ENCODE data around the gene FLOT2.
"Not testable (repeated sequence)": the region's sequence is repeated elsewhere in the genome, so short reads cannot be mapped to it uniquely, and the experiment has no call there.

FLOT2 gene

GRCh38 chr17:28937044-28937729 lies 39.7 kb upstream of the FLOT2 start:
- H3K27me3 ChIP-seq (ENCODE audit: control insufficient read depth, insufficient read depth, low read length), result no peaks in the 10 kb centered on the region
- no peaks in the 10 kb centered on the region for H3K36me3 ChIP-seq (ENCODE audit: control insufficient read depth, insufficient read depth, low read length)
- TF ChIP-seq CTCF (IDR thresholded peaks at IDR 0.05), result no peak
- no peak overlapping the region for H2AFZ ChIP-seq
- no peak overlapping the region for H3K27ac ChIP-seq
- H3K4me1 ChIP-seq, result peaks cover 26% of the 10 kb centered on the region
- no peak overlapping the region for H3K4me3 ChIP-seq (ENCODE audit: low read depth, low read length)
- H3K79me2 ChIP-seq, result peaks cover 86% of the 10 kb centered on the region
- no peak overlapping the region for H3K9ac ChIP-seq
- no peaks in the 10 kb centered on the region for H3K9me3 ChIP-seq (ENCODE audit: control insufficient read depth, low read length)
- H3K4me2 ChIP-seq (ENCODE audit: low read length), result peak overlapping the region; percentile 15

- no peak overlapping the region for H3K4me3 ChIP-seq (ENCODE audit: low read depth, low read length)
- no peaks in the 10 kb centered on the region for H3K9me3 ChIP-seq (ENCODE audit: control insufficient read depth, low read length)
- H3K9ac ChIP-seq, result no peak overlapping the region
- peaks cover 85% of the 10 kb centered on the region for H3K79me2 ChIP-seq
- H3K27me3 ChIP-seq (ENCODE audit: control insufficient read depth, insufficient read depth, low read length), result no peaks in the 10 kb centered on the region
- no peaks in the 10 kb centered on the region for H3K36me3 ChIP-seq (ENCODE audit: control insufficient read depth, insufficient read depth, low read length)
- no peak for TF ChIP-seq CTCF (IDR thresholded peaks at IDR 0.05)
- no peak overlapping the region for H2AFZ ChIP-seq
- peaks cover 26% of the 10 kb centered on the region for H3K4me1 ChIP-seq
- no peak overlapping the region for H3K27ac ChIP-seq
- no peak overlapping the region for H3K4me2 ChIP-seq (ENCODE audit: low read length)
Observed at GRCh38 chr17:28935744-28936460, 38.4 kb upstream of the FLOT2 start.

- H3K27me3 ChIP-seq (ENCODE audit: control insufficient read depth, insufficient read depth, low read length); H3K4me3 ChIP-seq (ENCODE audit: low read depth, low read length); H3K36me3 ChIP-seq (ENCODE audit: control insufficient read depth, insufficient read depth, low read length); H3K9me3 ChIP-seq (ENCODE audit: control insufficient read depth, low read length); H3K9ac ChIP-seq; H3K27ac ChIP-seq; H3K4me2 ChIP-seq (ENCODE audit: low read length); H2AFZ ChIP-seq: not testable (repeated sequence)
- peaks cover 86% of the 10 kb centered on the region for H3K79me2 ChIP-seq
- peaks cover 26% of the 10 kb centered on the region for H3K4me1 ChIP-seq
Observed at GRCh38 chr17:28934508-28934907, 37.0 kb upstream of the FLOT2 start.

- H3K4me3 ChIP-seq (ENCODE audit: low read depth, low read length), result no peak overlapping the region
- no peak for TF ChIP-seq CTCF (IDR thresholded peaks at IDR 0.05)
- H3K36me3 ChIP-seq (ENCODE audit: control insufficient read depth, insufficient read depth, low read length), result no peaks in the 10 kb centered on the region
- H3K9ac ChIP-seq, result no peak overlapping the region
- no peak overlapping the region for H2AFZ ChIP-seq
- peaks cover 72% of the 10 kb centered on the region for H3K79me2 ChIP-seq
- no peak overlapping the region for H3K27ac ChIP-seq
- no peaks in the 10 kb centered on the region for H3K27me3 ChIP-seq (ENCODE audit: control insufficient read depth, insufficient read depth, low read length)
- no peaks in the 10 kb centered on the region for H3K9me3 ChIP-seq (ENCODE audit: control insufficient read depth, low read length)
- H3K4me1 ChIP-seq, result peaks cover 6% of the 10 kb centered on the region
- H3K4me2 ChIP-seq (ENCODE audit: low read length), result no peak overlapping the region
Observed at GRCh38 chr17:28929787-28930186, 32.3 kb upstream of the FLOT2 start.

GRCh38 chr17:28928061-28928460 lies 30.5 kb upstream of the FLOT2 start:
- Histone ChIP-seq H3K4me1 (peaks cover 6% of the 10 kb centered on the region), H3K36me3 (ENCODE audit: control insufficient read depth, insufficient read depth, low read length) (no peaks in the 10 kb centered on the region), H3K9ac (no peak overlapping the region), H2AFZ (no peak overlapping the region), H3K4me3 (ENCODE audit: low read depth, low read length) (no peak overlapping the region), H3K79me2 (peaks cover 66% of the 10 kb centered on the region), H3K9me3 (ENCODE audit: control insufficient read depth, low read length) (no peaks in the 10 kb centered on the region), H3K27ac (no peak overlapping the region), H3K4me2 (ENCODE audit: low read length) (no peak overlapping the region), H3K27me3 (ENCODE audit: control insufficient read depth, insufficient read depth, low read length) (no peaks in the 10 kb centered on the region)
- TF ChIP-seq CTCF (IDR thresholded peaks at IDR 0.05), result no peak

All from parathyroid adenoma (tissue), 2 donors.